ENCODE results near the gene OLIG2.

OLIG2 gene

DNA sequence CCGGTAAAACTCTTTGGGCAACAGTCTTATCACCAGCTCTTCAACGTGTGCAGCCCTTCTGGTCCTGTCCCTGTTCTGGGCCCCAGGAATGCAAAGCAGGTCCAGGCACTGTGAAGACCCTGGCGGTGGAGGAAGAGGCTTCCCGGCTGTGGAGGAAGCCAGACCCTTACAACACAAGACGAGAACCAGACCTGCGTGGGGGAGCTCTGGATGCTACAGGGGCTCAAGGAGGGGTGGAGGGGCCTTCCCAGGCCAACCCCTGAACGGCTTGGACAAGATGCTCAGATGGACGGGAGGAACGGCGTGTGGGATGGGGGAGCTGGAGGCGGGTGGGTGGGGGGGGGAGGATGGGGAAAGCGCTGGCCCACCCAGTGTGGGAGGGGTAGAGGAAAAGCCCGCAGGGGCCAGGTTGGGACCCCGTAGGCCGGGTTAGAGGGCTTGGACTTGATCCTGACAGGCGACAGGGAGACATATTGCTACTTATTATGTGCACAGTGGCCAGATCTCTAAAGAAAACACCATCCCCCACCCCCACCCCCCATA is 5.1 kb upstream of the OLIG2 start:
- DNase-seq = no peak

DNA sequence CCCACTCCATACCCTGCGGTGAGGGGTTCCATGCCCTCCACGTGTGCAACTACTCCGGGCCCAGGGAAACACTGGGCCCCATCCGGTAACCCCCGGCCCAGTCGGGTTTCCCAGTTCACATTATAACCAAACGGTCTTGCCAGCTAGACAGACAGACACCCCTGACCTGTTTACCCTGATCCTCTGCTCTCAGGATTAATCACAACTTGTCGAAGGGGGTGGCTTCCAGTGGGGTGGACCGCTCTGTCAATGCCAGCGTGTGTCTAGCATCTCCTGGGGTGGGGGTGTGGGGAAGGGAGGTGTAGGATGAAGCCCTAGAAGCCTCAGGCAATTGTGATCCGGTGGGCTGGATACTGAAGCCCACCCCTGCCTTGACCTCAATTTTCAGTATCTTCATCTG is 4.6 kb upstream of the OLIG2 start:
- DNase-seq = no peak

DNA sequence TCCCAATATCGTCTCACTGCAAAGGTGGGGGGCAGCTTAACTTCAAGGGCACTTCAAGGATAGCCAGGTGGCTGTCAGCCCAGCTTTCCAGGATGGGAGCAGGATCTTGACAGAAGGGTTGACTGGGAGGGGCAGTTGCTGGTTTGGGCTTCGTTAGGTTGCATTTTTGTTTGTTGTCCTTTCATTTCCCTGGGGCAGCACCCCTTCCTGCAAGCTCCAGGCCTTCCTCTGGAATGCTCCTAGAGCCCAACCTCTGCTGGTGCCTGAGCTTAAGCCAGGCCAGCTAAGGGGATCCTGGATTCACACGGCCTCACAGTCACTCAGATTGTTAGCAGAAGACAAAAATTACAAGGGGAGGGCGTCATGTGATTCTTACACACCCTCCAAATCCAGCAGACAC is 4.1 kb upstream of the OLIG2 start:
- DNase-seq = no peak

DNA sequence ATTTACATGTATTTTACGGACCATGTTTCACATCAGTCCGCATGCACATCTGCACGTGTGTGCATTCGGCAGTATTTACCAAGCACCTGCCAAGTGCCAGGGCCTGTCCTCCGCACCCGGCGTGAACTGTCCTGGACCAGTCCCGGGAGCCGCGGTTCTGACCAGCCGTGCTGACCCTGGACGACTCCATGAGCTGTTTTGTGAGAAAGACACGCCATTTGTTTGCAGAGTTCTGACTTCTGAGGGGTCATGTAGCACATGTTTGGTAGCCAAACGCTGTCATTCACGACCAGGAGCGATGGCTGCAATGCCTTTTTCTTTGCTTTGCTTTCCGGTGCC is 3.3 kb upstream of the OLIG2 start:
- DNase-seq = no peak

DNA sequence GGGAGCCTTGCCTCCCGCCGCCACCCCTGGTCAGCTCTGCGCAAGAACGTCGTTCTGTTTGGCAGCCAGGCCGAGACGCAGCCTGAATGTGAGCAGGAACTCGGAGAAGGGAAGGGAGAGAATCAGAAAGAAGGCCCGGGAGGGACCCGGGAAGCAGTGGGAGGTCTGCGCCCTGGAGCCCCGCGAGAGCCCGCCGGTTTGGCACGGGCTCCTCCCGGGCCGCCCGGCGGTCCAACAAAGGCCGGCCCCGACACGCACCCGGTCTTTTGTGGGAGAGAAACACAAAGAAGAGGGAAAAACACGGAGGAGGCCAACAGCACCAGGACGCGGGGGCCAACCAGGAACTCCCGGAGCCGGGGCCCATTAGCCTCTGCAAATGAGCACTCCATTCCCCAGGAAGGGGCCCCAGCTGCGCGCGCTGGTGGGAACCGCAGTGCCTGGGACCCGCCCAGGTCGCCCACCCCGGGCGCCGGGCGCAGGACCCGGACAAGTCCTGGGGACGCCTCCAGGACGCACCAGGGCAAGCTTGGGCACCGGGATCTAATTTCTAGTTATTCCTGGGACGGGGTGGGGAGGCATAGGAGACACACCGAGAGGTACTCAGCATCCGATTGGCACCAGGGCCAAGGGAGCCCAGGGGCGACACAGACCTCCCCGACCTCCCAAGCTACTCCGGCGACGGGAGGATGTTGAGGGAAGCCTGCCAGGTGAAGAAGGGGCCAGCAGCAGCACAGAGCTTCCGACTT is 2.7 kb upstream of the OLIG2 start:
- DNase-seq = no peak

DNA sequence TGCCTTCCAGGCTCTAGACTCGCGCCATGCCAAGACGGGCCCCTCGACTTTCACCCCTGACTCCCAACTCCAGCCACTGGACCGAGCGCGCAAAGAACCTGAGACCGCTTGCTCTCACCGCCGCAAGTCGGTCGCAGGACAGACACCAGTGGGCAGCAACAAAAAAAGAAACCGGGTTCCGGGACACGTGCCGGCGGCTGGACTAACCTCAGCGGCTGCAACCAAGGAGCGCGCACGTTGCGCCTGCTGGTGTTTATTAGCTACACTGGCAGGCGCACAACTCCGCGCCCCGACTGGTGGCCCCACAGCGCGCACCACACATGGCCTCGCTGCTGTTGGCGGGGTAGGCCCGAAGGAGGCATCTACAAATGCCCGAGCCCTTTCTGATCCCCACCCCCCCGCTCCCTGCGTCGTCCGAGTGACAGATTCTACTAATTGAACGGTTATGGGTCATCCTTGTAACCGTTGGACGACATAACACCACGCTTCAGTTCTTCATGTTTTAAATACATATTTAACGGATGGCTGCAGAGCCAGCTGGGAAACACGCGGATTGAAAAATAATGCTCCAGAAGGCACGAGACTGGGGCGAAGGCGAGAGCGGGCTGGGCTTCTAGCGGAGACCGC is 2.0 kb upstream of the OLIG2 start:
- no peak for DNase-seq

DNA sequence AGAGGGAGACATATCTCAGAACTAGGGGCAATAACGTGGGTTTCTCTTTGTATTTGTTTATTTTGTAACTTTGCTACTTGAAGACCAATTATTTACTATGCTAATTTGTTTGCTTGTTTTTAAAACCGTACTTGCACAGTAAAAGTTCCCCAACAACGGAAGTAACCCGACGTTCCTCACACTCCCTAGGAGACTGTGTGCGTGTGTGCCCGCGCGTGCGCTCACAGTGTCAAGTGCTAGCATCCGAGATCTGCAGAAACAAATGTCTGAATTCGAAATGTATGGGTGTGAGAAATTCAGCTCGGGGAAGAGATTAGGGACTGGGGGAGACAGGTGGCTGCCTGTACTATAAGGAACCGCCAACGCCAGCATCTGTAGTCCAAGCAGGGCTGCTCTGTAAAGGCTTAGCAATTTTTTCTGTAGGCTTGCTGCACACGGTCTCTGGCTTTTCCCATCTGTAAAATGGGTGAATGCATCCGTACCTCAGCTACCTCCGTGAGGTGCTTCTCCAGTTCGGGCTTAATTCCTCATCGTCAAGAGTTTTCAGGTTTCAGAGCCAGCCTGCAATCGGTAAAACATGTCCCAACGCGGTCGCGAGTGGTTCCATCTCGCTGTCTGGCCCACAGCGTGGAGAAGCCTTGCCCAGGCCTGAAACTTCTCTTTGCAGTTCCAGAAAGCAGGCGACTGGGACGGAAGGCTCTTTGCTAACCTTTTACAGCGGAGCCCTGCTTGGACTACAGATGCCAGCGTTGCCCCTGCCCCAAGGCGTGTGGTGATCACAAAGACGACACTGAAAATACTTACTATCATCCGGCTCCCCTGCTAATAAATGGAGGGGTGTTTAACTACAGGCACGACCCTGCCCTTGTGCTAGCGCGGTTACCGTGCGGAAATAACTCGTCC is 1.3 kb upstream of the OLIG2 start:
- no peak for DNase-seq

DNA sequence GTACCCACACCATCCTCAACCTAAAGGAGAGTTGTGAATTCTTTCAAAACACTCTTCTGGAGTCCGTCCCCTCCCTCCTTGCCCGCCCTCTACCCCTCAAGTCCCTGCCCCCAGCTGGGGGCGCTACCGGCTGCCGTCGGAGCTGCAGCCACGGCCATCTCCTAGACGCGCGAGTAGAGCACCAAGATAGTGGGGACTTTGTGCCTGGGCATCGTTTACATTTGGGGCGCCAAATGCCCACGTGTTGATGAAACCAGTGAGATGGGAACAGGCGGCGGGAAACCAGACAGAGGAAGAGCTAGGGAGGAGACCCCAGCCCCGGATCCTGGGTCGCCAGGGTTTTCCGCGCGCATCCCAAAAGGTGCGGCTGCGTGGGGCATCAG is 638 bp upstream of the OLIG2 start:
- no peak for DNase-seq

DNA sequence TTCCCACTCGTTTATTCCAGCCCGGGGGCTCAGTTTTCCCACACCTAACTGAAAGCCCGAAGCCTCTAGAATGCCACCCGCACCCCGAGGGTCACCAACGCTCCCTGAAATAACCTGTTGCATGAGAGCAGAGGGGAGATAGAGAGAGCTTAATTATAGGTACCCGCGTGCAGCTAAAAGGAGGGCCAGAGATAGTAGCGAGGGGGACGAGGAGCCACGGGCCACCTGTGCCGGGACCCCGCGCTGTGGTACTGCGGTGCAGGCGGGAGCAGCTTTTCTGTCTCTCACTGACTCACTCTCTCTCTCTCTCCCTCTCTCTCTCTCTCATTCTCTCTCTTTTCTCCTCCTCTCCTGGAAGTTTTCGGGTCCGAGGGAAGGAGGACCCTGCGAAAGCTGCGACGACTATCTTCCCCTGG is 716 bp downstream of the OLIG2 start:
- no peak for DNase-seq

DNA sequence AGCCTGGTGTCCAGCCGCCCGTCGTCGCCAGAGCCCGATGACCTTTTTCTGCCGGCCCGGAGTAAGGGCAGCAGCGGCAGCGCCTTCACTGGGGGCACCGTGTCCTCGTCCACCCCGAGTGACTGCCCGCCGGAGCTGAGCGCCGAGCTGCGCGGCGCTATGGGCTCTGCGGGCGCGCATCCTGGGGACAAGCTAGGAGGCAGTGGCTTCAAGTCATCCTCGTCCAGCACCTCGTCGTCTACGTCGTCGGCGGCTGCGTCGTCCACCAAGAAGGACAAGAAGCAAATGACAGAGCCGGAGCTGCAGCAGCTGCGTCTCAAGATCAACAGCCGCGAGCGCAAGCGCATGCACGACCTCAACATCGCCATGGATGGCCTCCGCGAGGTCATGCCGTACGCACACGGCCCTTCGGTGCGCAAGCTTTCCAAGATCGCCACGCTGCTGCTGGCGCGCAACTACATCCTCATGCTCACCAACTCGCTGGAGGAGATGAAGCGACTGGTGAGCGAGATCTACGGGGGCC is 1.2 kb downstream of the OLIG2 start:
- DNase-seq = no peak

DNA sequence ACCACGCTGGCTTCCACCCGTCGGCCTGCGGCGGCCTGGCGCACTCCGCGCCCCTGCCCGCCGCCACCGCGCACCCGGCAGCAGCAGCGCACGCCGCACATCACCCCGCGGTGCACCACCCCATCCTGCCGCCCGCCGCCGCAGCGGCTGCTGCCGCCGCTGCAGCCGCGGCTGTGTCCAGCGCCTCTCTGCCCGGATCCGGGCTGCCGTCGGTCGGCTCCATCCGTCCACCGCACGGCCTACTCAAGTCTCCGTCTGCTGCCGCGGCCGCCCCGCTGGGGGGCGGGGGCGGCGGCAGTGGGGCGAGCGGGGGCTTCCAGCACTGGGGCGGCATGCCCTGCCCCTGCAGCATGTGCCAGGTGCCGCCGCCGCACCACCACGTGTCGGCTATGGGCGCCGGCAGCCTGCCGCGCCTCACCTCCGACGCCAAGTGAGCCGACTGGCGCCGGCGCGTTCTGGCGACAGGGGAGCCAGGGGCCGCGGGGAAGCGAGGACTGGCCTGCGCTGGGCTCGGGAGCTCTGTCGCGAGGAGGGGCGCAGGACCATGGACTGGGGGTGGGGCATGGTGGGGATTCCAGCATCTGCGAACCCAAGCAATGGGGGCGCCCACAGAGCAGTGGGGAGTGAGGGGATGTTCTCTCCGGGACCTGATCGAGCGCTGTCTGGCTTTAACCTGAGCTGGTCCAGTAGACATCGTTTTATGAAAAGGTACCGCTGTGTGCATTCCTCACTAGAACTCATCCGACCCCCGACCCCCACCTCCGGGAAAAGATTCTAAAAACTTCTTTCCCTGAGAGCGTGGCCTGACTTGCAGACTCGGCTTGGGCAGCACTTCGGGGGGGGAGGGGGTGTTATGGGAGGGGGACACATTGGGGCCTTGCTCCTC is 1.9 kb downstream of the OLIG2 start:
- no peak for DNase-seq

DNA sequence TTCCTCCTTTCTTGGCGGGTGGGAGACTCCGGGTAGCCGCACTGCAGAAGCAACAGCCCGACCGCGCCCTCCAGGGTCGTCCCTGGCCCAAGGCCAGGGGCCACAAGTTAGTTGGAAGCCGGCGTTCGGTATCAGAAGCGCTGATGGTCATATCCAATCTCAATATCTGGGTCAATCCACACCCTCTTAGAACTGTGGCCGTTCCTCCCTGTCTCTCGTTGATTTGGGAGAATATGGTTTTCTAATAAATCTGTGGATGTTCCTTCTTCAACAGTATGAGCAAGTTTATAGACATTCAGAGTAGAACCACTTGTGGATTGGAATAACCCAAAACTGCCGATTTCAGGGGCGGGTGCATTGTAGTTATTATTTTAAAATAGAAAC is 2.5 kb downstream of the OLIG2 start:
- DNase-seq = no peak

DNA sequence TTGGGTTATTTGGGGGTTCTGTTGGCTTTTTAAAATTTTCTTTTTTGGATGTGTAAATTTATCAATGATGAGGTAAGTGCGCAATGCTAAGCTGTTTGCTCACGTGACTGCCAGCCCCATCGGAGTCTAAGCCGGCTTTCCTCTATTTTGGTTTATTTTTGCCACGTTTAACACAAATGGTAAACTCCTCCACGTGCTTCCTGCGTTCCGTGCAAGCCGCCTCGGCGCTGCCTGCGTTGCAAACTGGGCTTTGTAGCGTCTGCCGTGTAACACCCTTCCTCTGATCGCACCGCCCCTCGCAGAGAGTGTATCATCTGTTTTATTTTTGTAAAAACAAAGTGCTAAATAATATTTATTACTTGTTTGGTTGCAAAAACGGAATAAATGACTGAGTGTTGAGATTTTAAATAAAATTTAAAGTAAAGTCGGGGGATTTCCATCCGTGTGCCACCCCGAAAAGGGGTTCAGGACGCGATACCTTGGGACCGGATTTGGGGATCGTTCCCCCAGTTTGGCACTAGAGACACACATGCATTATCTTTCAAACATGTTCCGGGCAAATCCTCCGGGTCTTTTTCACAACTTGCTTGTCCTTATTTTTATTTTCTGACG is 3.1 kb downstream of the OLIG2 start:
- DNase-seq = no peak

DNA sequence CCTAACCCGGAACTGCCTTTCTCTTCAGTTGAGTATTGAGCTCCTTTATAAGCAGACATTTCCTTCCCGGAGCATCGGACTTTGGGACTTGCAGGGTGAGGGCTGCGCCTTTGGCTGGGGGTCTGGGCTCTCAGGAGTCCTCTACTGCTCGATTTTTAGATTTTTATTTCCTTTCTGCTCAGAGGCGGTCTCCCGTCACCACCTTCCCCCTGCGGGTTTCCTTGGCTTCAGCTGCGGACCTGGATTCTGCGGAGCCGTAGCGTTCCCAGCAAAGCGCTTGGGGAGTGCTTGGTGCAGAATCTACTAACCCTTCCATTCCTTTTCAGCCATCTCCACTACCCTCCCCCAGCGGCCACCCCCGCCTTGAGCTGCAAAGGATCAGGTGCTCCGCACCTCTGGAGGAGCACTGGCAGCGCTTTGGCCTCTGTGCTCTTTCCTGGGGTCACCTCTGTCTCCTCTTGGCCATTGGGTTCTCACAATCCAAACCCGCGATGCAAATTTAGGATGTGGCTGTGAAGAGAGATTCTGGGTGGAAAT is 3.7 kb downstream of the OLIG2 start:
- DNase-seq = no peak

DNA sequence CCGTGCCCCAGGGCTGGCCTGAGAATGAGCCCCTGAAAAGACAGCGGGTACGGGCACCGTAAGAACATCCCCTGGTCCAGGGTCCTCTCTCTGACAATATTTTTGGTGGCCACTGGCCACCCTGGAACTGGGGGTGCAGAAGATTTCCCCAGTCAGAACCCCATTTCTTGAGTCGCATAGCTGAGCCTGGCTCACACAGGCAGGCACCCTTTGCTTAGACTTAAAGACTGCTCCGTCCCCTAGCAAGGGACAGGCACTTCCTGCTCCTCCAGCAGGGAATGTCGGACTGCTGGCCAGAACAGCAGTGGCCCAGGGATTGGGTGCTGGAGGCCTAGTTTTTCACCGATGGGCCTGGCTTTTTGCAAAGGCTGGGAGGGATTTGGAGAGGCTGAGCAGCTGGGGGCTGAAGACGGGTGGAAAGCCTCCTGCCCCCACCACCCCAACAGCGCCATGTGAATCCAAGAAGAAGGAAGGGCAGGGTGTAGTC is 4.3 kb downstream of the OLIG2 start:
- no peak for DNase-seq

DNA sequence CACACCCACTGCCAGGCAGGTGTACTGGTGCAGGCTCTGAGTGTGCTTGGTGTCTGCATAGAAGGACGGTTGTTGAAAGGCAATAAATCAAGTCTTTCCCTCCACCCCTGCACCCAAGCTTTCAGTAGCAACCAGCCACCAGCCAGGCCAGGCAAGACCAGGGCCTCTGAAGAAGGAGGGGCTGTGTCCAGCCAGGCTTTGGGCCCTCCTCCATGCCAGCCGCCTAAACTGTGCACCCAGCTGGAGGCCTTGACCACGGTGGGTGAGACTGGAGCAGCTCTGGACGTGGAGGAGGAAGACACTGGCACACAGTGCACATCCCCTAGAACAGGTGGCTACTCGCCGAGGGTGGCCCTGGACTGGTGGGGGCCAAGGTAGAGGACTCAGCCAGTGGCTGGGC is 4.9 kb downstream of the OLIG2 start:
- DNase-seq = no peak

DNA sequence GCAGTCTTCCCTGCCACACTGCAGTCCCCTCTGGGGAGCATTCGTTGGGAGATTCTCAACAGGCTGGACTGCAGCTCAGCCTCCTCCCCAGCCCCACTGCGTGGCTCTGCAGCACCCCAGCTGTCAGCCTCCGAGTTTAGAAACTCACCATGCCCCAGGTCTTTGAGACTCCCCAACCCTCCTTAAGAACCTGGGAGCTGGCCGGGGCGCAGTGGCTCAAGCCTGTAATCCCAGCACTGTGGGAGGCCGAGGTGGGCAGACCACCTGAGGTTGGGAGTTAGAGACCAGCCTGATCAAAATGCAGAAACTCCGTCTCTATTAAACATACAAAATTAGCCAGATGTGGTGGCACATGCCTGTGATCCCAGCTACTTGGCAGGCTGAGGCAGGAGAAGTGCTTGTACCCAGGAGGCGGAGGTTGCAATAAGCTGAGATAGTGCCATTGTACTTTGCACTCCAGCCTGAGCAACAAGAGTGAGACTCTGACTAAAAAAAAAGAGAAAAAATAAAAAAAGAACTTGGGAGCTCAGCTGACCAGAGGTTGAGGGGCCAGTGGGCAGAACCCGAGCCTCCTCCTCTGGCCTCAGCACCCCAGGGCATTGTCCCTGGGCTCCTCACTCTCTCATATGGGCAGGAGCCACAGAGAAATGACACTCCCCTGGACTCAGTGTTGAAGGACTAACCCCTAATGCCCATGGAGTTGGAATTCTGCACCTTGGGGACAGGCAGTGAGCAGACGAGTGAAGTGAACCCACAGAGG is 5.6 kb downstream of the OLIG2 start:
- no peak for DNase-seq

DNA sequence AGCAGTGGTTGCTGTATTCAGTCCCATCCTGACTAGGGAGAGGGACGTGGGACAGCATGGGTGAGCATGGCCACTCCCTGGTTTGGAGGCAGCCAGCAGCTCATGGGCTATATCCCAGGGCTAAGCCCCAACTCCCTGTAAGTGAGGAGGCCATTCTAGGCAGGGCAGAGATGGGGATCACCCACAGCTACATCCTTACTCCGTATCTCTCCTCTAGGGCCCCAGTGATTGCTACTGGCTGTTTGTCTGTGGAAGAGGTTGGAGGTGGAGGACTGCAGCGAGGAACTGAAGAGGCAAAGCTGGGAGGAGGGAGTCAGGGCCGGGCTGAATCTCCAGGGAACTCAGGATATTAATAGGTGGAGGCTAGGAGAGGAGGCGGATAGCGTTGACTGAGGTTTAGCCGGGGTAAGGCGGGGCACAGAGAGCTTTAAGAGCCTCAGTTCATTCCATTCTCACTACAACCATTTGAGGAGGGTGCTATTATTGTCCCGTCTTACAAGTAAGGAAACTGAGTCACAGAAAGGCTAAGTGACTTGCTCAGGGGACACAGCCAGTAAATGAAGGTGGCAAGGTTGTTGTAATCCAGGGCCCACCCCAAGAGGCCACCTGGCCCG is 6.8 kb downstream of the OLIG2 start:
- DNase-seq = no peak

DNA sequence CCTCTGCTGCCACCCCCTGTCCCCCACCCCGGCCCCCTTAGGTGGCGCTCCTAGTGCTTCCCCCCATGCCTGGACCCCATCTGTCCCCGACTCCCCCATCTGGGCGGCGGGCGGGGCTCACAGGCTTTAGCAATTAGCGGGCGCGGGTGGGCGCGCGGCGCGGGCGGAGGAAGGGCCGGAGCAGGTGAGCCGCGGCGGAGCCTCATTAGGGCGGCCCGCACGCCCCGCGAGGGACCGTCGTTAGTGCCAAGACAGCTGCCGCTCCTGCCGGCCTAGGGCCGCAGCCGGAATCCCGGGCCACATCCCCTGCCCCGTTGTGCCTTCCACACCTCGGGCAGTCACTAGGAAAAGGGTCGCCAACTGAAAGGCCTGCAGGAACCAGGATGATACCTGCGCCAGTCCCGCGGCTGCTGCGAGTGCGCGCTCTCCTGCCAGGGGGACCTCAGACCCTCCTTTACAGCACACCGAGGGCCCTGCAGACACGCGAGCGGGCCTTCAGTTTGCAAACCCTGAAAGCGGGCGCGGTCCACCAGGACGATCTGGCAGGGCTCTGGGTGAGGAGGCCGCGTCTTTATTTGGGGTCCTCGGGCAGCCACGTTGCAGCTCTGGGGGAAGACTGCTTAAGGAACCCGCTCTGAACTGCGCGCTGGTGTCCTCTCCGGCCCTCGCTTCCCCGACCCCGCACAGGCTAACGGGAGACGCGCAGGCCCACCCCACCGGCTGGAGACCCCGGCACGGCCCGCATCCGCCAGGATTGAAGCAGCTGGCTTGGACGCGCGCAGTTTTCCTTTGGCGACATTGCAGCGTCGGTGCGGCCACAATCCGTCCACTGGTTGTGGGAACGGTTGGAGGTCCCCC is 7.6 kb downstream of the OLIG2 start:
- DNase-seq = no peak

All from NCI-H2081 treated with DMSO at 0.1 percent for 48 hours (cell line).